Activated B cell treated with CpG ODN at 0.5 μM for 24 hours (primary cell): ENCODE measurements around the gene CBX7. TPM values are rescaled to one million over a fixed set of nuclear protein-coding genes. Genes with fewer than 3 reads are reported as not detected.

Source experiments
- ATAC-seq: fragments of 200-7000 bp; cut with Tn5 transposase; one replicate; pipeline ENCODE4 v1.10.0; 2021; ENCODE audit warnings: low read depth, mild to moderate bottlenecking, moderate library complexity
- CTCF ChIA-PET: fragments of 350-600 bp; sonication (Branson Sonifier 250); formaldehyde crosslinking; loops from one replicate; lab custom pipeline; 2021; ENCODE audit warnings: antibody characterized with exemption; lab: Charles Lee
- POLR2A ChIA-PET: fragments of 350-600 bp; sonication (Branson Sonifier 250); formaldehyde crosslinking; loops from one replicate; lab custom pipeline; 2021; ENCODE audit warnings: antibody characterized with exemption; lab: Charles Lee
- DNase-seq: peaks from one replicate; pipeline ENCODE4 v3.0.0; 2022
- H3K27ac Mint-ChIP-seq: one replicate; pipeline ENCODE4 v1.8.0; 2020; ENCODE audit warnings: mixed read lengths
- H3K27me3 Mint-ChIP-seq: one replicate; pipeline ENCODE4 v1.8.0; 2021; ENCODE audit warnings: mixed read lengths
- H3K36me3 Mint-ChIP-seq: one replicate; pipeline ENCODE4 v1.8.0; 2021; ENCODE audit warnings: low read depth, mixed read lengths
- H3K4me1 Mint-ChIP-seq: one replicate; pipeline ENCODE4 v1.8.0; 2021; ENCODE audit warnings: mixed read lengths
- H3K4me3 Mint-ChIP-seq: one replicate; pipeline ENCODE4 v1.8.0; 2020; ENCODE audit warnings: mild to moderate bottlenecking, mixed read lengths
- H3K9me3 Mint-ChIP-seq: one replicate; pipeline ENCODE4 v1.8.0; 2020; ENCODE audit warnings: mixed read lengths
- intact Hi-C: fragments of 100-400 bp; cut with micrococcal nuclease; formaldehyde crosslinking; loops from one replicate; pipeline ENCODE4 v1.15.1; 2024
- total RNA-seq: library from RNA; stranded (reverse); gene quantifications from 2 replicates; pipeline ENCODE4 v1.2.3, GENCODE V29; 2022
- TF ChIP-seq, protein P1 (sequence below): fragments of 200-600 bp; IDR thresholded peaks from one replicate; pipeline ENCODE4 v1.8.0; 2022; ENCODE audit warnings: antibody characterized with exemption, mild to moderate bottlenecking

The CBX7 gene
- total RNA-seq, 1 donor from 2014 or later = 45.4 TPM

DNA sequence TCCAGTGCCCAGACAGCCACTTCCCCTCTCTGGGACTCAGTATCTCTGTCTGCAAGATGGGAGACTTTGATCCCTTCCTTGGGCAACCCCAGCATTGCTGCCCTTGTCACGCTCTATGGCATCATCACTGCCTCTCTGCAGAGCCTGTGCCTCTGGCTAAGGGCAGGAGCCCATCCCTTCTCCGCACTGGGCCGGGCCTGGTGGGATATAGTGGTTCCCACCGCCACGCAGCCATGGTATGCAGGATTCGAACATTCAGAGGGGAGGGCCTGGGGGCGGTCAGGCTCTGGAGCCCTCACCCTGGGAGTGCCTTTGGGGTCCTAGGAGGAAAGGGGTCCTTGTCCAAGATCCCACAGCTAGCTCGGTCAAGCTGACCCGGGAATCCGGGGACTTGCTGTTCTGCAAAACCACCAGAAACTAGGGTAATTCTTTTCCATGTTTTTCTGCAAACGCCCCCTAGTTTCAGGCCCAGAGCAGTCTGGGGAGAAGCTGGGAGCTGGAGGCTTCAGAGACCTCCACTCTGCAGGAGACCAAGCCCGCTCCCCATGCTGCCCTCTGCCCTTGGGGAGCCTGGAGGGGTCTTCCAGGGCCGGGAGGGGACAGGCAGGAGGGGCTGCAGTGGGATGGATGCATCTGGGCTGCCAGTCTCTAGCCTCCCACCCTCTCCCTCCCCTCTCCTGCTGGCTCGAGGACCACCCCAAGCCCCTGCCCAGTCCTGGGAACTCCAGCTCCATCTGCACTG is 24.4 kb upstream of the CBX7 start:
- ChIA-PET POLR2A (no interaction called here), CTCF (no interaction called here)
- Mint-ChIP-seq H3K36me3 (no peaks in the 10 kb centered on the region), H3K9me3 (no peaks in the 10 kb centered on the region), H3K4me1 (peaks cover 27% of the 10 kb centered on the region), H3K27me3 (no peaks in the 10 kb centered on the region), H3K4me3 (no peak overlapping the region), H3K27ac (no peak overlapping the region)
- ATAC-seq (no peak), DNase-seq (no peak)
- intact Hi-C loops = no loop called here
- TF ChIP-seq, protein P1, sequence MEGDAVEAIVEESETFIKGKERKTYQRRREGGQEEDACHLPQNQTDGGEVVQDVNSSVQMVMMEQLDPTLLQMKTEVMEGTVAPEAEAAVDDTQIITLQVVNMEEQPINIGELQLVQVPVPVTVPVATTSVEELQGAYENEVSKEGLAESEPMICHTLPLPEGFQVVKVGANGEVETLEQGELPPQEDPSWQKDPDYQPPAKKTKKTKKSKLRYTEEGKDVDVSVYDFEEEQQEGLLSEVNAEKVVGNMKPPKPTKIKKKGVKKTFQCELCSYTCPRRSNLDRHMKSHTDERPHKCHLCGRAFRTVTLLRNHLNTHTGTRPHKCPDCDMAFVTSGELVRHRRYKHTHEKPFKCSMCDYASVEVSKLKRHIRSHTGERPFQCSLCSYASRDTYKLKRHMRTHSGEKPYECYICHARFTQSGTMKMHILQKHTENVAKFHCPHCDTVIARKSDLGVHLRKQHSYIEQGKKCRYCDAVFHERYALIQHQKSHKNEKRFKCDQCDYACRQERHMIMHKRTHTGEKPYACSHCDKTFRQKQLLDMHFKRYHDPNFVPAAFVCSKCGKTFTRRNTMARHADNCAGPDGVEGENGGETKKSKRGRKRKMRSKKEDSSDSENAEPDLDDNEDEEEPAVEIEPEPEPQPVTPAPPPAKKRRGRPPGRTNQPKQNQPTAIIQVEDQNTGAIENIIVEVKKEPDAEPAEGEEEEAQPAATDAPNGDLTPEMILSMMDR = no peak

DNA sequence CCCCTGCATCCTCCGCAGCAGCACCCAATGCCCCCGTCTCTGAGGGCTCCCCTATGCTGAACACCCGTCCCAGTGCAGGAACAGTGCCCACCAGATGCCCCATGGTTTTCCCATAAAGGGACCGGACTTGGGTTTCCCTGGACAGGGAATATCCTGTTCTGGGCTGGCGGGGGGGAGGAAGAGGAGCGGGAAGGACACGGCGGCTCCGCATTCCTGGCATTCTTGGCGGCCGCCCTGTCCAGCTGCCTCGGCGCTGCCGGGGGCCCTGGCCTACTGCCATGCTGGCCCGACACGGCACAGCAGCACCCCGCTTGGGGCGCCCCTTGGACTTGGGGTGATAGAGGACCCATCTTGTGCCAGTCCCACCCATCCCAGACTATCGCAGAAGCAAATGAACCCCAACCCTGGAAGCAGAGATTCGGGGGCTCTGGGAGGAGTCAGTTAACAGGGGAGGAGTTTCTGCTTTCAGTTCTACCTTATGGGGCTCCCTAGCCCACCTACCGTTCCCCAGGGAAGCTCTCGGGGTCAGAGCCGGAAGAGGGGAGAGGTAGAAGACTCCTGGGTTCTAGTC is 23.7 kb upstream of the CBX7 start:
- intact Hi-C loops = no loop called here
- Mint-ChIP-seq H3K9me3 (no peaks in the 10 kb centered on the region), H3K36me3 (no peaks in the 10 kb centered on the region), H3K4me1 (peaks cover 34% of the 10 kb centered on the region), H3K4me3 (no peak overlapping the region), H3K27me3 (no peaks in the 10 kb centered on the region), H3K27ac (no peak overlapping the region)
- ChIA-PET POLR2A (no interaction called here), CTCF (no interaction called here)
- DNase-seq (no peak), ATAC-seq (no peak)
- TF ChIP-seq, protein P1 = no peak

DNA sequence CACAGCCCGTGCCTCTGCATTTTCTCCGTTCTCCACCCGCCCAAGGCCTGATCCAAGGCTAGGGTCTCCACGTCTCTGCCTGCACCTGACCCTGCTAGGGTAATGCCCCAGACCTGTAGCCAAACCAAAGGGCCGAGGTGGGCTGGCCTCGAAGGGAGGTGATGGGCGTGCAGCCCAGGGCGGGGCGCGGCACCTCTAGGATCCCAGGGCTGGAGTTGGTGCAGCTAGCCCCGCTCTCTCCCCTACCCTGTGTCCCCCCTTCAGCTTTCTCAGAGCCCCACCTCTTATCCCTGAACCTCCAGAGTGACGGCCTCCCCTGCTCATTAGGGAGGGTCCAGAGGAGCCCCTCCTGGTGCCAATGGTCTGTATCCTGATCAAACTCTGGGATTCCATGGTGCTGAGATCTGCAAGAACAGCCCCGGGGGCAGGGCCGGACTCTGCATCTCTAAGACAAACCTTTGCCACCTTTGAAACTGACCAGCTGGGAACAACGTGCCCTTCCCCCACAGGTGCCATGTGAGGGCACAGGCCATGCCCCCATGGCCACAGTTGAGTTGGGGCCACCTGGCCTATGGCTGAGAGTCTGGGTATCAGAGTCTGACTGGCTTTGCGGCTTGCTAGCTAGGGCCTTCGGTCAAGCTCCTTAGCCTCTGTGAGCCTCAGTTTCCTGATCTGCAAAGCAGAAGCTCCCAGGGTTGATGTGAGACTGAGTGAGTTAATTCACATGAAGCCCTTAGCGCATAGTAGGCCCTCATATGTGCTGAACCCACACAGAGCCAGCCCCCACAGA is 23.1 kb upstream of the CBX7 start:
- no peaks in the 10 kb centered on the region for H3K9me3 Mint-ChIP-seq
- H3K4me1 Mint-ChIP-seq = peaks cover 40% of the 10 kb centered on the region
- POLR2A ChIA-PET = interaction anchor here (1.2 to 2.5 kb wide), 2 partner anchors 143 to 144 kb away, joined by 3 to 13 read pairs; no protein-coding TSS in a partner anchor
- TF ChIP-seq, protein P1 = no peak
- intact Hi-C loops = no loop called here
- no peak overlapping the region for H3K4me3 Mint-ChIP-seq
- no peak for DNase-seq
- no peak overlapping the region for H3K27ac Mint-ChIP-seq
- CTCF ChIA-PET = no interaction called here
- no peaks in the 10 kb centered on the region for H3K27me3 Mint-ChIP-seq
- H3K36me3 Mint-ChIP-seq = no peaks in the 10 kb centered on the region
- no peak for ATAC-seq

DNA sequence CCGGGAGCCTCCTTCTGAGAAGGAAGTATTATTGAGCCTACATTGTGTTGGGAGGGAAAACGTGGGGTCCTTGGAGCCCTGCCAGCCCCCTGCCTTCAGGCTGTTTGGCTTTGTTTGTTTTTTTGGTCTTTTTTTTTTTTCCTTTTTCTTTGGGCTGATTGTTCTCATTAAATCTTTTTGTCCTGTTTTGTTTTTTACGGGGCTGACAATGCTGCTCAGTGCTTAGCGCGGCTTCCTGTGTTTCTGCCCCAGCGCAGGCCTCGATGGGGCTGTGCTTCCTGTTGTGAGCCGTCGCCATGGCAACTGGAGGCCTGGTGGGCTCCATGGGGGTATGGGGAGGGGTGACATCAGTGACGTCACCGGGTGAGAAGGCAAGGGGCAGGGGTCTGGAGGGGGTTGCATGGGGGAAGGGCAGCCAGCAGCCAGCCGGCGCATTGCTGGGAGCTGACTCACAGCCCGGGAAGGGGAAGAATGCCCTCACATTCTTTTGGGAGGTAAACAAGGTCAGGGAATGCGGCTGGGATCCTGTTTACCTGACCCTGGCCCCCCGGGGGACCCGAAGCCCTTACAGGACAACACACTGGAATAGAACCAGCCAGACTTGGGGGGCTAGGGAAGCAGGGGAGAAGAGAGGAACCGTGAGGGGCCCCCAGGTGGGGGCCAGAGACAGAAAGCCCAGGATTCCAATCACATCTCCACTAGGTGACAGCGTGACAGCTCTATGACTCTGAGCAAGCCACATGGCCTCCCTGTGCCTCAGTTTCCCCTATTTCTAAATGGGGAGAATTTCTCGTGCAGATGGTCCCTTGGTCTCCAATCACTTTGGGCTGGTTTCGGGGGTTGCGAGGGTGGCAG is 22.2 kb upstream of the CBX7 start:
- POLR2A ChIA-PET = interaction anchor here (1.2 to 2.5 kb wide), 2 partner anchors 144 to 145 kb away, joined by 3 to 13 read pairs; no protein-coding TSS in a partner anchor
- no peaks in the 10 kb centered on the region for H3K27me3 Mint-ChIP-seq
- TF ChIP-seq, protein P1 = no peak
- peak; percentile 32 for ATAC-seq
- peak overlapping the region; percentile 22 for H3K4me3 Mint-ChIP-seq
- H3K4me1 Mint-ChIP-seq = peaks cover 42% of the 10 kb centered on the region
- CTCF ChIA-PET = no interaction called here
- intact Hi-C loops = no loop called here
- peak; percentile 41 for DNase-seq
- H3K9me3 Mint-ChIP-seq = no peaks in the 10 kb centered on the region
- no peaks in the 10 kb centered on the region for H3K36me3 Mint-ChIP-seq
- H3K27ac Mint-ChIP-seq = peak overlapping the region; percentile 74
